ENCODE data around the gene VTCN1.

DNA sequence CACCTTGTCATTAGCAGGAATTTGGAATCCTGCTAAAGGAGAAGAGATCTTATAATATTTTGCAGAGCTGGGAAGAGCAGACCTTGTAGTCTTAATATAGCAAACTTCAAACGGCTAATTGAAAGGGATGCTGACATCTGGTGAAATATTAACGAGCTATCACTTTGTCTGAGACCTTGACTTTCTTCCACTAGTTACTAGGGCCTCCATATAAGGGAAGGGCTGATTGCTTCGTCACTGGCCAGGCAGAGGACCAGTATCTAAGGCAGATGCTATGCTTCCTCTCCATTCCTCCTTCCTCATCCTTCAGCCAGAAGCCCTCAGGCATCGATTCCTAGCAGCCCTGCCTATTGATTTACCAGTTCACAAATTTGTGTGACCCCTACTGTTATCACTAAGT is 6.0 kb upstream of the VTCN1 start:
- TF ChIP-seq POLR2AphosphoS5 (IDR thresholded peaks at IDR 0.05) (no peak), EZH2 (IDR thresholded peaks at IDR 0.05; ENCODE audit: borderline replicate concordance, insufficient read depth, low read length, poor library complexity, severe bottlenecking) (no peak), EP300 (conservative IDR thresholded peaks at IDR 0.05; ENCODE audit: poor library complexity, severe bottlenecking) (no peak), TAF1 (IDR thresholded peaks at IDR 0.05; ENCODE audit: low read depth) (no peak)
- TF ChIP-seq, protein P1, sequence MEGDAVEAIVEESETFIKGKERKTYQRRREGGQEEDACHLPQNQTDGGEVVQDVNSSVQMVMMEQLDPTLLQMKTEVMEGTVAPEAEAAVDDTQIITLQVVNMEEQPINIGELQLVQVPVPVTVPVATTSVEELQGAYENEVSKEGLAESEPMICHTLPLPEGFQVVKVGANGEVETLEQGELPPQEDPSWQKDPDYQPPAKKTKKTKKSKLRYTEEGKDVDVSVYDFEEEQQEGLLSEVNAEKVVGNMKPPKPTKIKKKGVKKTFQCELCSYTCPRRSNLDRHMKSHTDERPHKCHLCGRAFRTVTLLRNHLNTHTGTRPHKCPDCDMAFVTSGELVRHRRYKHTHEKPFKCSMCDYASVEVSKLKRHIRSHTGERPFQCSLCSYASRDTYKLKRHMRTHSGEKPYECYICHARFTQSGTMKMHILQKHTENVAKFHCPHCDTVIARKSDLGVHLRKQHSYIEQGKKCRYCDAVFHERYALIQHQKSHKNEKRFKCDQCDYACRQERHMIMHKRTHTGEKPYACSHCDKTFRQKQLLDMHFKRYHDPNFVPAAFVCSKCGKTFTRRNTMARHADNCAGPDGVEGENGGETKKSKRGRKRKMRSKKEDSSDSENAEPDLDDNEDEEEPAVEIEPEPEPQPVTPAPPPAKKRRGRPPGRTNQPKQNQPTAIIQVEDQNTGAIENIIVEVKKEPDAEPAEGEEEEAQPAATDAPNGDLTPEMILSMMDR (IDR thresholded peaks at IDR 0.05; ENCODE audit: poor library complexity, severe bottlenecking): no peak
- TF ChIP-seq, protein P2, sequence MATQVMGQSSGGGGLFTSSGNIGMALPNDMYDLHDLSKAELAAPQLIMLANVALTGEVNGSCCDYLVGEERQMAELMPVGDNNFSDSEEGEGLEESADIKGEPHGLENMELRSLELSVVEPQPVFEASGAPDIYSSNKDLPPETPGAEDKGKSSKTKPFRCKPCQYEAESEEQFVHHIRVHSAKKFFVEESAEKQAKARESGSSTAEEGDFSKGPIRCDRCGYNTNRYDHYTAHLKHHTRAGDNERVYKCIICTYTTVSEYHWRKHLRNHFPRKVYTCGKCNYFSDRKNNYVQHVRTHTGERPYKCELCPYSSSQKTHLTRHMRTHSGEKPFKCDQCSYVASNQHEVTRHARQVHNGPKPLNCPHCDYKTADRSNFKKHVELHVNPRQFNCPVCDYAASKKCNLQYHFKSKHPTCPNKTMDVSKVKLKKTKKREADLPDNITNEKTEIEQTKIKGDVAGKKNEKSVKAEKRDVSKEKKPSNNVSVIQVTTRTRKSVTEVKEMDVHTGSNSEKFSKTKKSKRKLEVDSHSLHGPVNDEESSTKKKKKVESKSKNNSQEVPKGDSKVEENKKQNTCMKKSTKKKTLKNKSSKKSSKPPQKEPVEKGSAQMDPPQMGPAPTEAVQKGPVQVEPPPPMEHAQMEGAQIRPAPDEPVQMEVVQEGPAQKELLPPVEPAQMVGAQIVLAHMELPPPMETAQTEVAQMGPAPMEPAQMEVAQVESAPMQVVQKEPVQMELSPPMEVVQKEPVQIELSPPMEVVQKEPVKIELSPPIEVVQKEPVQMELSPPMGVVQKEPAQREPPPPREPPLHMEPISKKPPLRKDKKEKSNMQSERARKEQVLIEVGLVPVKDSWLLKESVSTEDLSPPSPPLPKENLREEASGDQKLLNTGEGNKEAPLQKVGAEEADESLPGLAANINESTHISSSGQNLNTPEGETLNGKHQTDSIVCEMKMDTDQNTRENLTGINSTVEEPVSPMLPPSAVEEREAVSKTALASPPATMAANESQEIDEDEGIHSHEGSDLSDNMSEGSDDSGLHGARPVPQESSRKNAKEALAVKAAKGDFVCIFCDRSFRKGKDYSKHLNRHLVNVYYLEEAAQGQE (IDR thresholded peaks at IDR 0.05; ENCODE audit: borderline replicate concordance): no peak

Data from neural cell (in vitro differentiated cells).